Cardiac fibroblast (primary cell): Measurements from ENCODE around the gene MAD2L2.

Experiments used
- DNase-seq, 2 donors: peaks; one replicate each; pipeline versions ENCODE4 v3.0.0 to v3.0.0-alpha.2; 2010; ENCODE audit warnings: low read depth in 2 of 2
- H3K4me3 ChIP-seq, 2 donors: replicated peaks in 1 of 2; 1 replicate in 1 of 2; 2 replicates in 1 of 2; pipeline ENCODE4 v1.5.1; 2011; ENCODE audit warnings: low read depth in 2 of 2, low read length in 2 of 2, mild to moderate bottlenecking in 2 of 2, moderate library complexity in 1 of 2
- CTCF ChIP-seq: IDR thresholded peaks from one replicate; pipeline ENCODE4 v1.5.1; 2011; ENCODE audit warnings: low read depth, mild to moderate bottlenecking, low read length, inconsistent platforms

The MAD2L2 gene

GRCh38 chr1:11704691-11705475, 23.9 kb upstream of the MAD2L2 start:
- H3K4me3 ChIP-seq: no peak overlapping the region
- no peak for DNase-seq
- no peak for TF ChIP-seq CTCF

- TF ChIP-seq CTCF: no peak
- no peak overlapping the region for H3K4me3 ChIP-seq
- DNase-seq: no peak
These were observed 23.2 kb upstream of the MAD2L2 start for GRCh38 chr1:11704194-11704529.

GRCh38 chr1:11703357-11704193, 22.6 kb upstream of the MAD2L2 start:
- no peak overlapping the region for H3K4me3 ChIP-seq
- no peak for TF ChIP-seq CTCF
- no peak for DNase-seq

GRCh38 chr1:11701981-11702803, 21.2 kb upstream of the MAD2L2 start:
- TF ChIP-seq CTCF: no peak
- no peak for DNase-seq
- H3K4me3 ChIP-seq: no peak overlapping the region

GRCh38 chr1:11701551-11701961, 20.6 kb upstream of the MAD2L2 start:
- no peak for TF ChIP-seq CTCF
- DNase-seq: no peak
- H3K4me3 ChIP-seq: no peak overlapping the region

GRCh38 chr1:11700601-11701467, 19.9 kb upstream of the MAD2L2 start:
- no peak overlapping the region for H3K4me3 ChIP-seq
- TF ChIP-seq CTCF: no peak
- DNase-seq: no peak
